Urothelium cell line (cell line): ENCODE data around the gene SBK3.
A peak's percentile ranks its signal among the peaks of the same experiment; 100 is the strongest.
"Not testable (repeated sequence)": the region's sequence is repeated elsewhere in the genome, so short reads cannot be mapped to it uniquely, and the experiment has no call there.

Source experiments
- DNase-seq: peaks from one replicate; pipeline ENCODE4 v3.0.0; 2011; ENCODE audit warnings: low spot score, mixed read lengths
- FAIRE-seq: peaks from 2 replicates; lab custom pipeline; 2011; peaks lifted over from hg19 to GRCh38; lab: Jason Lieb, UNC

SBK3 gene

GRCh38 chr19:55578031-55578760 is 32.9 kb upstream of the SBK3 start:
- no peak for DNase-seq
- FAIRE-seq, result no peak

- FAIRE-seq, result no peak
Observed at GRCh38 chr19:55576746-55577145, 31.4 kb upstream of the SBK3 start.

GRCh38 chr19:55573929-55574328 is 28.6 kb upstream of the SBK3 start:
- not testable (repeated sequence) for FAIRE-seq, DNase-seq

More at GRCh38 chr19:55576746-55577145, 31.4 kb upstream of the SBK3 start:
- DNase-seq, result no peak

- DNase-seq, FAIRE-seq: not testable (repeated sequence)
Observed at GRCh38 chr19:55569477-55569876, 24.1 kb upstream of the SBK3 start.

GRCh38 chr19:55567708-55568328 is 22.5 kb upstream of the SBK3 start:
- FAIRE-seq (peak; percentile 48), DNase-seq (no peak)

- DNase-seq, result no peak
- FAIRE-seq, result no peak
Observed at GRCh38 chr19:55566823-55567222, 21.5 kb upstream of the SBK3 start.

GRCh38 chr19:55563261-55563690 is 17.9 kb upstream of the SBK3 start:
- DNase-seq (no peak), FAIRE-seq (no peak)

- DNase-seq, result no peak
- no peak for FAIRE-seq
Observed at GRCh38 chr19:55559684-55560083, 14.3 kb upstream of the SBK3 start.

- no peak for FAIRE-seq
- DNase-seq, result no peak
Observed at GRCh38 chr19:55554741-55555152, 9.4 kb upstream of the SBK3 start.

- DNase-seq (no peak), FAIRE-seq (no peak)
Observed at GRCh38 chr19:55554302-55554701, 9.0 kb upstream of the SBK3 start.

GRCh38 chr19:55553217-55554182 is 8.2 kb upstream of the SBK3 start:
- DNase-seq (no peak), FAIRE-seq (no peak)

- peak; percentile 73 for DNase-seq
Observed at GRCh38 chr19:55552620-55553019, 7.3 kb upstream of the SBK3 start.

GRCh38 chr19:55552206-55552605 is 6.9 kb upstream of the SBK3 start:
- FAIRE-seq, result no peak

More at GRCh38 chr19:55552620-55553019, 7.3 kb upstream of the SBK3 start:
- FAIRE-seq, result no peak

GRCh38 chr19:55550321-55550650 is 4.9 kb upstream of the SBK3 start:
- no peak for DNase-seq
- FAIRE-seq, result no peak

More at GRCh38 chr19:55552206-55552605, 6.9 kb upstream of the SBK3 start:
- no peak for DNase-seq

GRCh38 chr19:55549500-55550320 is 4.4 kb upstream of the SBK3 start:
- peak; percentile 74 for FAIRE-seq

GRCh38 chr19:55546822-55547614 is 1.7 kb upstream of the SBK3 start:
- DNase-seq (peak; percentile 74), FAIRE-seq (no peak)

More at GRCh38 chr19:55549500-55550320, 4.4 kb upstream of the SBK3 start:
- DNase-seq, result peak; percentile 54

GRCh38 chr19:55546011-55546410 is 668 bp upstream of the SBK3 start:
- no peak for DNase-seq
- FAIRE-seq, result no peak

- FAIRE-seq (no peak), DNase-seq (no peak)
Observed at GRCh38 chr19:55544776-55545439, 435 bp downstream of the SBK3 start.

- no peak for FAIRE-seq
Observed at GRCh38 chr19:55544014-55544413, 1.3 kb downstream of the SBK3 start.

More at GRCh38 chr19:55544014-55544413, 1.3 kb downstream of the SBK3 start:
- DNase-seq, result no peak
